HG02973 (cell line): ENCODE data around the gene BAZ1B.
"Not testable (repeated sequence)": the region's sequence is repeated elsewhere in the genome, so short reads cannot be mapped to it uniquely, and the experiment has no call there.

Source experiments
- ATAC-seq: cut with Tn5 transposase; IDR thresholded peaks from one replicate; pipeline ENCODE4 v1.9.1; 2021; ENCODE audit warnings: moderate library complexity; ENCODE audit not compliant: unreplicated experiment

BAZ1B gene

DNA sequence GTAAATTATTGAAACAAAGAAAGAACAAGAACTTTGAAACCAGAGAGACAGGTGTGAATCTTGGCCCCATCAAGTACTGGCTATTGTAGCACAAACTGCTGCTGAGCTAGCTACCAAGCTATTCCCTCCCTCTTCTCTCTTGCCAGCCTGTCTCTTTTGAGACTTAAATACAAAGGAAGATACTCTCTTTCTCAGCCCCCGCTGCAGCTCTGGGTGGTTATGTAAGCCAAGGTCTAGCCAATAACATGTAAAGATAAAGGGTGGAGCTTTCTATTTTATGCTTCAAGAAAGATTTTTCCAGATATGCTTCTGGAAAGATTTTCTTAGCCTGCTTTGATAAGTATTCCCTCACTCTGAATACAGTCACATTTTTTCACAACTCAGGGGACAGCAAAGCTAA, 17.2 kb downstream of the BAZ1B start:
- no peak for ATAC-seq

DNA sequence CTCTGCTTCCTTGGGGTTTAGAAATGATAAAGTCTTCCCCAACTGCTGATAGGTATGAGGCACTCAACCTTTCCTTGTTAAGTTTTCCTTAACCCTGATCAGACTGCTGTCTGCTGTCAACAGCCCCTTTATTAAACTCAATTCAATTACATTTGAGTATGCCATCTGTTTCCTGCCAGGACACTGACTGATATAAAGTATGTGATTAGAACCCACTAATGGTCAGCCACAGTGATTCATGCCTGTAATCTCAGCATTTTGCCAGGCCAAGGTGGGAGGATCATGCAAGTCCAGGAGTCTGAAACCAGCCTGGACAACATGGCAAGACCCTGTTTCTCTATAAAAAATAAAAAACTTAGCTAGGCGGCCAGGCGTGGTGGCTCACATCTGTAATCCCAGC, 18.1 kb downstream of the BAZ1B start:
- ATAC-seq = no peak

DNA sequence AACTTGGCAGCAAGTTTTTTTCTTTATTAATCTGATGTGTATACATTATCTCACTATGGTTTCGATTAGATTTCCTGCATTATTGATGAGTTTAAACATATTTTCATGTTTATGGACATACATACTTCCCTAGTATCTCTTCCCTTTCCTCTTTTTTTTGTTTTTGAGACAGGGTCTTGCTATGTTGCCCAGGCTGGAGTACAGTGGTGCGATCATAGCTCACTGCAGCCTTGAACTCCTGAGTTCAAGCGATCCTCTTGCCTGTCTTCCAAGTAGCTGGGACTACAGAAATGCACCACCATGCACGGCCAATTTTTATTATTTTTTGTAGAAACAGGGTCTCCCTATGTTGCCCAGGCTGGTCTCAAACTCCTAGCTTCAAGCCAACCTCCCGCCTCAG, 18.9 kb downstream of the BAZ1B start:
- no peak for ATAC-seq

DNA sequence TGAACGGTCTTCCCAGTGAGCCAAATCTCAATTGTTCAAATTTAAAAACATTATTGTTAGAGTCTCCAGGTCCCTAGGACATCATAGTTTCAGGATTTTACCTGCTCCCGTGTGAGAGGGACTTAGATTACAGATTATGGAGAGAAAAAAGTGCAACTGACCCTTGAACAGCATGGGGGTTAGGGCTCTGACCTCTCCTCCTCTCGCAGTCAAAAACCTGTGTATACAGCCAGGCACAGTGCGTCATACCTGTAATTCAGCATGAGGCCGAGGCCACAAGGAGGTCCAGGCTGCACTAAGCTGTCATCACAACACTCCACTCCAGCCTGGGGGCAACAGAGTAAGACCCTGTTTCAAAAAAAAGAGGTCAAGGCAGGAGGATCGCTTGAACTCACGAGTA, 25.5 kb downstream of the BAZ1B start:
- no peak for ATAC-seq

DNA sequence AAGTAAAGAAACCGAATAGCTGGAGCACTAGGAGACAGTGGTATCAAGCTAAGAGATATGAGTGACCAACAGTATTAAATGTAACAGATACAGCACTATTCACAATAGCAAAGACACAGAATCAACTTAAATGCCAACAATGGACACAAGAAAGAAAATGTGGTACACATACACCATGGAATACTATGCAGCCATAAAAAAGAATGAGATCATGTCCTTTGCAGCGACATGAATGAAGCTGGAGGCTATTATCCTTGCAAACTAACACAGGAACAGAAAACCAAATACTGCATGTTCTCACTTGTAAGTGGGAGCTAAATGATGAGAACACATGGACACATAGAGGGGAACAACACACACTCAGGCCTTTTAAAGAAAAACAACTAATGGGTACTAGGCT, 26.6 kb downstream of the BAZ1B start:
- not testable (repeated sequence) for ATAC-seq

DNA sequence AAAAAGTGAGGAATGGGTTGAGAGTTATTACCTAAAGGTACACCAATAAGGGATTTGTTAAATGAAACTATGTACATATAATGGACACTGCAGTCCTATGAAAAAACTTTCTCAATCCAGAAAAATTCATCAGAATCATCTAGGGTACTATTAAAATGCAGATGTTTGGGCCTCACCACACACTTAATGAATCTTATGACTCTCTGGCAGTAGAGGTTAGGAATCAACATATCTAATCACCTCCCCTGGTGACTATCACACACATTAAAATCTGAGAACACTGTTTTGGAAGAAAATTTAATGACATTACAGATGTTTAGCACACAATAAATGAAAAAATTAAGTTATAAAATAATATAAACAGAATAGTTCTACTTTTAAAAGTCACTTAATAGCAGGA, 32.1 kb downstream of the BAZ1B start:
- no peak for ATAC-seq

DNA sequence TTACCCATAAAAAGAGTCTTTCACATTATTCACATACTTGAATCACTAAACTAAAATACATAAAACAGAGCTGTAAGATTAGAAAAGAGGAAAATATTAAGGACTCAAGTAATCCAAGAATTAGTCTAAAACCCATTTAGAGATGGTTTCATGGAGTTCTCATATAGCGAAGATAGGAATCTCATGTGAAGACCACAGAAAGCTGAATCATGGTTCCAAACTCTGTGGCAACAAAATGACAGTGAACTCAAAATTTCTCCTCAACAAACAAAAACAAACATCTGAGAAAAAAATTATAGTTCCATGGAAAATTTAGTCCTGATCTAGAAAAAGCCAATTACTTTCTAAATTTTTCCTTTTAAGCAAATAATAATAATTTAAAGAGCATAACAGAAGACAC, 34.6 kb downstream of the BAZ1B start:
- ATAC-seq = no peak

DNA sequence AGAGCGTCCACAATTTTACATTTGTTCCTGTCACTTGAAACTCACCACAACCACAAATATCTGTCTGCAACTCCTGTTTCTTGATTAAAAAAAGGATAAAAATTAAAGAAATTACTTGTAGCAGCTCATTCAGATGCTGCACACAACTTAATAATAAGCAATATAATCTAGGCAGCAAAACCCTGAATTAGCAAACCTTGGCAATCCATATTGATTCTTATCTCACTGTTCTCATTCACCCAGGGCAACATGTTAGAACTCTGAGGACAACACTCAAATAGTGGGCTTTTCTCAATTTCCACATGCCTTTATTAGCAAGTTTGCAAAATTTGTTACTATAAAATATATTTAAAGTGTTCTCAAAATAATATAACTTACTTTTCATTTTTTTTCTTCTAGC, 38.9 kb downstream of the BAZ1B start:
- ATAC-seq = no peak

DNA sequence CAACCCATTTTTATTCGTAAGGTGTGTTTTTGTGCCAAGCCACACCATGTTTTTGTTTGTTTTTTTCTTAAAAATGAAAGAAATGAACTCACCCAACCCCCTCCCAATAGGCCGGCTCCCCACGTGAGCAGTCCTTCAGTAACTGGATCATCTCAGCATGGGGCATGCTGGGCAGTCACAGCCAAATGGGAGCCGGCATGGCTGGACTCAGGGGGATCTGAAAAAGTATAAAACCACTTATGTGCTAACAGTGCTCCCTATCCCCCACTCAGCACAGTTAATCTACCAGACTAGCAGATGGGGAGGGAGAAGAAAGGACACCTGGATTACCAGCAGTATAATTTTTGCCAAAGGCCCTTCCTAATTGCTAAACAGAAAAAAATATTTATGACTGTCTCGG, 39.3 kb downstream of the BAZ1B start:
- ATAC-seq = no peak

DNA sequence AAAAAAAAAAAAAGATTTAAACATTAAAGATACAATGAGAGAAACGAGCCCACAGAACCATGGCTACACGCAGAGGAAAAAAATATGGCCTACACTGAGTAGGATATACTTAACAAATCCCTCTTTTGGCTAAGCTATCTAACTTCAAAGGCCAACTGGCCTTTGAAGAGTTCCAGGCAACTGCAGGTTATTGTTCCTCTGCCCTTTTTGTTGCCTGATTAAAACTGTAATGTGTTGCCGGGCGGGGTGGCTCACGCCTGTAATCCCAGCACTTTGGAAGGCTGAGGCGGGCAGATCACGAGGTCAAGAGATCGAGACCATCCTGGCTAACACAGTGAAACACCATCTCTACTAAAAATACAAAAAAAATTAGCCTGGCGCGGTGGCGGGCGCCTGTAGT, 40.6 kb downstream of the BAZ1B start:
- ATAC-seq = not testable (repeated sequence)

DNA sequence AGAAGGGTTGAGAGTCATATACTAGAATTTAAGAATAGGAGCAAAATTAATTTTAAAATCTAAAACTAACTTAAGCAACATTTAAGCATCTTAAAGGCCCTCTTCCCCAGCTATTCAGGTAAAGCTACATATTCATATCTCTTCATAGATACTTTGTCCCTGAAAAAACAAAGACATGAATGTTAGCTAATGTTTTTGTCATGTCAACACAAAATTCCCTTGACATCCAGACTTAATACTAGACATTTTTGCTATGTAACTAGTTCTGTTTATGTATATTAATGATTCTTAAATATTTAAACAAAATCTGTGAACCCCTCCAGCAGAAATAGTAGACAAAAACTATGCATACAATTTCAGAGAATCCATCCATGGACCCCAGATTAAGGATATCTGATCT, 43.5 kb downstream of the BAZ1B start:
- no peak for ATAC-seq

DNA sequence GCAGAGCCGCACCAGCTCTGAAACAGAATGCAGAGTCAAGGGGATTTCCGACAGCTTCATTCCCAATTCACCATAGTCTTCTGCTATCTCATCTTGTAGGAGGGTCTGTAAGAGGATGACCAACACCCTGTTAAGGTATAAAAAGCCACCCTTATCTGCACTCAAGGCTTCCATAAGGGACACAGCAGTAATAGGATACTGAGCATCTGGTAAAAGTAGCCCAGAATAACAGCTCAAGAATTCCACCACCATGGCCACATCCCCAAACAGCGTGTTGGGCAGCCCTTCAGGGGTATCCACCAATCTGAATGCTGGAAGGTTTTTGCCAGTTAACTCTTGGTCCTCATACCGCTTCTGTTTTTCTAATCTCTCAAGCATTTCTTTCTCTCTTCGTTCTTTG, 44.7 kb downstream of the BAZ1B start:
- no peak for ATAC-seq

DNA sequence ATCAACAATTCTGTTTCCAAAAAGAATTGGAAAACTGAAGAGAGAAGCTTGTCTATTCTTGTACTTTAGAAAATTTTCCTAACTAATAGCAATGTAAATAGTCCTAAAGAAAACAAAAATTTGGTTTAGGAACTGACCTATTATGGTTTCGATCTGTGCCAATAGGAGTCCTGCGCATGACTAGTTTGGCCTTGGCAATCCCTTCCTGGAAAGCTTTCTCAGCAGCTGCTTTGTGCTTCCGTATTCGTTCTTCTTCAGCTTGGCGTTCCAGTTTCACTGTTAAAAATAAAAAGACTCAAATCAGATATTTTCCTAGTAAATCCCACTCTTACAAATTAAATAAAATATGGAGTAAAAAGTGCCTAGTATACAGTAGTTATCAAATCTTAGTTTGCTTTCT, 51.9 kb downstream of the BAZ1B start:
- ATAC-seq = no peak

DNA sequence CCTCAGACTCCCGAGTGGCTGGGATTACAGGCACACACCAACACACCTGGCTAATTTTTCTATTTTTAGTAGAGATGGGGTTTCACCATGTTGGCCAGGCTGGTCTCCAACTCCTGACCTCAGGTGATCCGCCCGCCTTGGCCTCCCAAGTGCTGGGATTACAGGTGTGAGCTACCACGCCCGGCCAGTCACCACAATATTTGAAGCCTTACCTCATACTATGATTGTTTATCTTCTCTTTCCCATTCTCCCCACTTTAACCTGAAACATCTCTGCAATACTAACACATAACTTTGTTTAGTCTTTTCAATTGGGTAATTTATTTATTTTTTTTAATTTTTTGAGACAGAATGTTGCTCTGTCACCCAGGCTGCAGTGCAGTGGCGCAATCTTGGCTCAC, 55.0 kb downstream of the BAZ1B start:
- not testable (repeated sequence) for ATAC-seq

DNA sequence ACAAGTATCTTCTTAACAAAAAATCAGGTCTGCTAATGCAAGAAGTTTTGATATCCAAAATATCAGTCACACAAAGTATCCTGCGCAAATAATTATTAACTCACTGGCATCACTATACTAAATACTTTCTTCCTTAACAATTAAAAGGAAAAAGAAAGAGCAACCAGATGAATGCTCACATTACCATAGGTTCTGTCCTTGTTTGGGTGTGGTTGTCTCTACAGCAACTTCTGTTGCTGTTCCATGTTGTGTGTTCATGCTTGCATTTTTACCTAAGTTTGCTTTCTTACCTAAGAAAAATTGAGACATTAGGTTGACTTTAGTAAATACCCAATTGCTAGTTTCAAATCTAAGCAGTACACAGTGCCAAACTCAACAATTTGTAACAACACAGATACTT, 56.0 kb downstream of the BAZ1B start:
- ATAC-seq = no peak

DNA sequence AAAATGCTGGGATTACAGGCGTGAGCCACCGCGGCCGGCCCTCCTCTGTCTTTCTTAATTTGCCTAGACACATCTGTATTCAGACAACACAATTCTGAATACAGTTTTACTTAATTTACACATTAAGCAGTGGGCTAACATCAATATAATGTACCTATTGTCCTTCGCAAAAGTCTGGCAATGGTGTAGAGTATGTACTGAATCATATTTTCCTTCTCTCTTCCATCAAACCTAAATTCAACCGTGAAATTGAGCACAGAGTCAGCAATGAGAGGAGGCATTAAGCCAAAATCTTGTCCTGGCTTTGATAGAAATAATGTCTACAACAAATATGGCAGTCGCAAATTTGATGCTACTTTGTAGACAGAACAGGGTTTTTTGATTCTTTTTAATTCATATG, 58.1 kb downstream of the BAZ1B start:
- no peak for ATAC-seq

DNA sequence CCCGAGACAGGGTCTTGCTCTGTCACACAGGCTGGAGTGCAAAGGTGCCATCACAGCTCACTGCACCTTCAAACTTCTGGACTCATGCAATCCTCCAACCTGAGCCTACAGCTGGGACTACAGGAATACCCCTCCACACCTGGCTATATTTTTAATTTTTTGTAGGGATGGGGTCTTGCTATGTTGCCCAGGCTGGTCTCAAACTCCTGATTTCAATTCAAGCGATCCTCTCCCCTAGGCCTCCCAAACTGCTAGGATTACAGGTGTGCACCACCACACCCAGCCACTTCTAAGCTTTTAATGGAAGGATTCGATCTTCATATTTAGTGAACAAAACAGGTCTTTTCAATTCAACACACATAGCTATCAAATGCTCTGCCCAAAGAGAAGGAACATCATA, 58.8 kb downstream of the BAZ1B start:
- ATAC-seq = no peak

DNA sequence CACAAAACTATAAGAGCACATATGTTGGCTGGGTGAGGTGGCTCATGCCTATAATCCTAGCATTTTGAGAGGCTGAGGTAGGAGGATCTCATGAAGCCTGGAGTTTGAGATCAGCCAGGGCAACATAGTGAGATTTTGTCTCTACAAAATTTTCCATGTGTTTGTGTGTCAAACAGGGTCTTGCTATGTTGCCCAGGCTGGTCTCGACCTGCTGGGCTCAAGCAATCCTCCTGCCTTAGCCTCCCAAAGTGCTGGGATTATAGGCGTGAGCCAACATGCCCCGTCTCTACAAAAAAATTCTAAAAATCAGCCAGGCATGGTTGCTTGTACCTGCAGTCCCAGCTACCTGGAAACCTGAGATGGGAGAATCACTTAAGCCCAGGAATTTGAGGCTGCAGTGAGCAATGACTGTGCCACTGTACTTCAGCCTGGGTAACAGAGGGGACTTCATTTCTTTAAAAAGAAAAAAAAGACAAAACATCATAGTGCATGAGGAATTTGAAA, 60.3 kb downstream of the BAZ1B start:
- no peak for ATAC-seq

DNA sequence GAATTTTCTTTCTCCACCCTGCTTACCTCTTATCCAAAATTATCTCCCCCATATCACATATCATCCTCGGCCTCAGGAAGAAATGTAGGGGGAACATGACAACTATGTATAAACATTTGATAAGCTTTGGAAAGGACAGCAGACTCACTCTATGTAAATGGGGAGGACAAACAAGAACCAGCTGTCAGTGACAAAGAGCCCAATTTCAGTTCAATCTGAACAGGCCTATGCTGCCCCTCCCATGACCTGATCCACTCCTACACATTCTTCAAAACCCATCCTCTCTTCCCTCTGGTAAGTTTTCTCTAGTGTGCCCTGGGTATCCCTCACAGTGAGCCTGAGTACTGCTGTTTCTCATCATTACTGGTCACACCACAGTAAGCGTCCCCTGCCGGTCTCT, 67.7 kb downstream of the BAZ1B start:
- no peak for ATAC-seq

DNA sequence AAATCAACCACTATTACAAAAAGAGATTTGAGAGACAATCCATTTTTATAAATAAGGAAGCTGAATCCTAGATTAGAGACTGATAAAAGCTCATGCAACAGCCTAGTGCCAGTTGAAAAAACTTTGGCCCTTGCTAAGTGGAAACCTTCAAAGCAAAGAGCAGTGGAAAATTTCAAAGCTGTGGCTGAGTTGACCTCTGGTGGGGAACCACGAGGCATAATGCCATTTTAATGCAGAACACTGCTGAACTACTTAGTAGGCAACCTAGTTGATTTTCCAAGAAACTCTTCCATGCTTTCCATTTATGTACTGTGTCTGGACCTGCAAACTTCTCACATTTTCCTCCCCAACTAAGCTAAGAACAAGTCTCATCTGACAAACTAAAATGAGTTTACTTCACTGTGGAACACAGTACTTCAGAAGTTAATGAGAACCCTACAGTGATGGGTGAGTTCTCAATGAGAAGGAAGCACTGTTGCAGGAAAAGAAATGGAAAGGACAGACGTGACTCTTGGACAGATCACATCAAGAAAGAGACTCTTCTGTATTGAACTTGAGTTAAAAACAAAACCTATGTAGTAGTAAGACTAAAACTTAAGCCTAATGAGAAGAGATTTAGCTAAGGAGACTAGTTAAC, 69.0 kb downstream of the BAZ1B start:
- ATAC-seq = no peak

DNA sequence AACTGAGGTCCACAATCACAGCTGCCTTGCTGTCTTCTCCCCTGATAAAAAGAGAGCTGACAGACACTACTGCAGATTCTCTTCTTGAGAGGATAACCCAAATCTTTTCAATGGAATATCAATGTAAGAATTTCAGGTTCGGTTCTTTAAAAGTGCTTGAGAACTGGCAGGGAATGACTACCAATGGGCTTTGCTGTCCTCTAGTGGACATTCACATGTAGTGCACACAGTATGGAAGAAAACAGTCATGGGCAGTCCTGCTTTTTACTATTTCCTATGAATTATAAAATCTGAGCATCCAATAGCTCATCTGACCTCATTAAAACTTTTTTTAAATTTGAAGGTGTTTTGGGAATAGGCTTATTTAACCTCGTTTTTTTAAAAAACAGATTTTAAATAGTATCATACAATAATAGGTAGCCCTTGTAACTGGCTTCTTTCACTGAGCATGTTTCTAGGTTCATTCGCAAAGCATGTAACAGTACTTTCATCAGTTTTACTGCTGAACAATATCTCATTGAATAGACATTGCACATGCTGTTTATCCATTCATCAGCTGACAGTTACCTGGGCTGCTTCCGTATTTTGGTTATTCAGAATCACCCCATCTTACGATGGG, 70.2 kb downstream of the BAZ1B start:
- no peak for ATAC-seq

DNA sequence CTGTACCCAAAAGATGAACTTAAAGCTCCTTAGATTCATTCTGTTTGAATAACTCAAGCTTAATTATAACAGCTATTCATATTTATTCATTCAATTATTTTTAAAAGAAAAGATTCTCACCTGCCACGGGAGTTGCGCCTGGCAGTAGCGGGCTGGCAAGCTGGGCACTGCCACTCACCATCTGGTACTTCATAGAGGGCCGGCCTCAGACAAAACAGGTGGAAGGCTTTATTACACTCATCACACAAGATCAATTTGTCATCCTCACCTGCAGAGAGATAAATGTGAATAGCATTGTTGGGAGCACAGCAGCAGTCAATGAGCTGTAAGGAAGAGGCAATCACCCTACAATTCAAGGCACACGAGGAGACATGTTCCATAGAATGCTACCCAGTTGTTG, 72.7 kb downstream of the BAZ1B start:
- no peak for ATAC-seq

DNA sequence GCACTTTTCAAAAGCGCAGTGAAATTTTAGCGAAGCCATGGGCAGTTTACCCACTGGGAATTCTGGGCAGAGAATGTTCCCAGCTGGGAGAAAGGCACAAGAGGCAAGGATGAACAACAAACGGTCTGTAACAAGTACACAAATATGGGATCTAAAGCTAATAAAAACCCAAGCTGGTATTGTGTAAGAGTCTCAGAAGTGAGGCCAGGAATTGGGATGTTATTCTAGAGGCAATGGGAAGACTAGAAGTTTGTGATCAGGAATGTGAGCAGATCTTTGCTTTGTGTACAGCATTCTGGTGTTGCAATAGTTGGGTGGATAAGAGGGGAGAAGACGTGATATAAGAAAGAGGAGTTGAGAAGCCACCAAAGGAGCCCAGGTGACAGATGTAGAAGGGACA, 73.5 kb downstream of the BAZ1B start:
- no peak for ATAC-seq
